HL-60 (cell line): Measurements from ENCODE around the gene STOM.

ENCODE experiments used
- CTCF ChIP-seq: IDR thresholded peaks from one replicate; pipeline ENCODE4 v1.5.1; 2011; ENCODE audit warnings: low read length, control low read depth, inconsistent platforms; ENCODE audit not compliant: insufficient read depth
- POLR2AphosphoS5 ChIP-seq: IDR thresholded peaks from 2 replicates; pipeline ENCODE4 v1.6.1; 2012; ENCODE audit warnings: low read depth
- REST ChIP-seq: IDR thresholded peaks from 2 replicates; pipeline ENCODE4 v1.6.1; 2012; ENCODE audit warnings: low read depth; ENCODE audit not compliant: insufficient replicate concordance

GRCh38 chr9:121328476-121328875 lies 41.6 kb downstream of the STOM start:
- TF ChIP-seq CTCF, result no peak
- no peak for TF ChIP-seq REST
- TF ChIP-seq POLR2AphosphoS5, result no peak
